Right kidney (tissue), 1 donor: ENCODE measurements around the gene ABHD11.
"Not testable (repeated sequence)": the region's sequence is repeated elsewhere in the genome, so short reads cannot be mapped to it uniquely, and the experiment has no call there.

ENCODE experiments used
- DNase-seq: peaks from one replicate; pipeline ENCODE4 v3.0.0-alpha.2; 2016

Gene ABHD11

DNA sequence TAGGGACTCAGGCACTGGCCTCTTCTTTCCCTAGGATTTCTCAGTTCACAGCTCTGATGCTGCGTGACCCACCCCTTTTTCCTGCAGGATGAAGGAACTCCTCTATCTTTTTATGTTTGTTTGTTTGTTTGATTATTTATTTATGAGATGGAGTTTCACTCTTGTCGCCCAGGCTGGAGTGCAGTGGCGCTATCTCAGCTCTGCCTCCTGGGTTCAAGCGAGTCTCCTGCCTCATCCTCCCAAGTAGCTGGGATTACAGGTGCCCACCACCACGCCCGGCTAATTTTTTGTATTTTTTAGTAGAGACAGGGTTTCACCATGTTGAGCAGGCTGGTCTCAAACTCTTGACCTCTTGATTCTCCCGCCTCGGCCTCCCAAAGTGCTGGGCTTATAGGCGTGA lies 18.2 kb downstream of the ABHD11 start:
- DNase-seq = not testable (repeated sequence)

DNA sequence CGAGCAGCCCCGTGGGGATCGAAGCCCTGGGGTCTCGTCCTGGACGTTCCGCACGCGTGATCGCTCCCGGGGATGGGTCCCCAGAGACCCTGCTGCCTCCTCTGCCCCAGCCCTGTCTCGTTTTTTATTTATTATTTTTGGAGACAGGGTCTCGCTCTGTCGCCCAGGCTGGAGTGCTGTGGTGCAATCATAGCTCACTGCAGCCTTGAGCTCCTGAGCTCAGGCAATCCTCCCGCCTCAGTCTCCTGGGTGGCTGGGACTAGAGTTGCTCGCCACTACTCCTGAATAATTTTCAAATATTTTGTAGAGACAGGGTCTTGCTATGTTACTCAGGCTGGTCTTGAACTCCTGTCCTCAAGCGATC lies 18.8 kb downstream of the ABHD11 start:
- peak; percentile 64 for DNase-seq

DNA sequence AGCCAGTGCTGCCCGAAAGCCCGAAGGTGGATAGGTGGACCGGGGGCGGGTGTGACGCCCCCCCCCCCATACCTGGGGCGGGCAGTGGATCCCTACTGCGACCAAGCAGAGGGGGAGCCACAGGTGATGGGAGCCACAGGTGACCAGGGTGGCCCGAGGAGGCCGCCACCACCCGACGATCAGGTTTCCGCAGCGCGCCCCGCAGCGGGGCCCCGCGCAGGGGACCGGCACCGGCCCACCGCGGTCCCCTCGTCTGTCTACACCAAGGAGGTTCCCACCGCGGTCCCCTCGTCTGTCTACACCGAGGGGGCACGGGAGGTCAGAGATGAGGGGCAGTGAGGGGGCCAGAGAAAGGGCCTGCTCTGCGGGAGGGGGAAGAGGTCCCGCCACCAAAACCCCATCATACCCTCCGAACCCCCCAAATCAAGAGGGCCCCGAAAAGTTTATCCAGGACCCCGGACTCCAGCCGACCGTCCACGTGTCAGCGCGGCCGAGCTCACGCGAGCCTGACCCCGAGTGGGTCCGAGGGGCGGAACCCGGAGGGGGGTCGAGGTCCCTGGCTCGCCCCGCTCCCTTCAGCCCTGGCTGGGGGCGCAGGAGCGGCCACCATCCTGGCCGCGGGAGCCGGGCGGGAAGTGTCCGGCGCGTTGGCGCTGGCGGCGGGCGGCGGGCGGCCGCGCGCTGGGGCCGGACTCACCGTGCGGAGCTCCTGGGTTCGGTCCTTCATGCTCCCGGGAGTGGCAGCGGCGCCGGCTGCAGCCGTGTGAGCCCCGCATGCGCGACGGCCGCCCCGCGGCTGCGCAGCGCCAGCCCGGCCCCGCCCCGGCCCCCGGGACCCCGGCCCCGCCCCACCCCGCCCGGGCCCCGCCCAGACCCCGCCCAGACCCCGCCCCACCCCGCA lies 19.4 kb downstream of the ABHD11 start, which contains the start of gene STX1A:
Gene STX1A (minus strand): TSS at position 765 of the 901 bp plus-strand sequence. CDS start 38 bp downstream, at position 727.
- DNase-seq = no peak

DNA sequence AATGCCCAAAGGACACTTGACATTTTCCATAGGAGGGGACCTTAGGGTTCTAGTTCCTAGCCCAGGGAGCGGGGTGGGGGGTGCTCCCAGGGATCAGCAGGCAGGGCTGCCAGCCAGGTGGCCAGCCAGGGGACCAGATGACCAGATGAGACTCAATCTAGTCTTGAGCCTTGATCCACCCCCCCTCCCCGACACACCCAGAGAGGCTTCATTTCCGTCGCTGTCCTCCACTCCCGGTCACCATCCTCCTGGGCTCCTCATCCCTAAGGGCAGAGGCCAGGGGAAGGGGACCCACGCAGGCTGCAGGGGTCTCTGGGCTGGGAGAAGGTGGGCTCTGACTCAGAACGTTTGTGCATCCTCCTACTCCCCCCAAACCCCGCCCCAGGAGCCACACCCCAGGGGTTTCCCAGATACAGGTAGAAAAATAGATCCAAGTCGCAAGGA lies 20.1 kb downstream of the ABHD11 start:
- no peak for DNase-seq

DNA sequence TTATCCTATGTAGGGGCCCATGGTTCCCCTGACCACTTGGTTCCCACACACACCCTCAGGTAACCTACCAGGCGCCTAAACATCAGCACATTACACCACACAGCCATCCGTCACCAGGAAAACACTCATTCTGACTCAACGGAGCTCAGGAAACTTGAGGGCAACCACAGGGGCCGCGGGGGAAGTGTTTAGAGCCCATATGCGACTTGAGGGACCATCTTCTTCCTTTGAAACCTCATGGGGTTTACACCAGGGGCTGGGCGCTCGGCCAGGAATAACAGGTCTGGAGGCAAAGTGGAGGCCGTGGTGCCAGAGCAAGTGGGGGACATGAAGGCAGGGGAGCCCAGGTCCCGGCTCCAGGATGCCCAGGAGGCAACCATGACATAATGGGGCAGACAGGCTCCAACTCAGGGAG lies 20.6 kb downstream of the ABHD11 start:
- DNase-seq = no peak

DNA sequence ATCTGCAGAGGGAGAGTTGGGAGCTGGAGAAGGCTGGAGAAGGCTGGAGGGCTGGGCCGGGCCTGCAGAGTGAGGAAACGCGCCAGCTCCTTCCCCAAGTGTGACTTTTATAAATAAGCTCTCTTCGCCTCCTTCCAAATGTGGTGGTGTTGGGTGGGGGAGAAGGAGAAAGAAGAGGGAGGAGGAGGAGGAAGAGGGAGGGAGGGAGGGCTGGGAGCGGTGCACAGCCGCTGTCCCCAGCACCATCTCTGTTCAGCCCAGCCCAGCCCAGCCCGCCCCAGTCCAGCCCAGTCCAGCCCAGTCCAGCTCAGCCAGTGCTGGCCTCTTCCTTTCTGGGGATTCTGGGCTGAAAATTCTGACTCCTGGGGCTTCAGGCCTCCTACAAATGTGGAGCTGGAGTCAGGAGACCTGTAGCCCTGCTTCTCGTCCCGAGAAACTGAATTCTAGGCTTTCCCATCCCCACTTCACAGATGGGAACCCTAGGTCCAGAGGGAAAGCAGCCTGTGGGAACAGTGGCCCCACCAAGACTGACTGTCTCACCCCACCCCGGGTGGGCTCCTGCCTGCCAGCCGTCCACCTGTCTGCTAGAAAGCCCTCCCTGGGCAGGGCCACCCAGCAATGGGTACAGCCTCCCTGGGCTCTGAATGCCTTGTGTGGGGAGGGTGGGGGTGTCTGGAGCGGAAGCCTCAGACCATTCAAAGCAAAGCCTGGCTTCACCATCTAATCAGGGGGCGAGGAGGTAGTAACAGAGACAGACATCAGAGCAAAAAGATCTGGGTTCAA lies 21.4 kb downstream of the ABHD11 start:
- DNase-seq = no peak

DNA sequence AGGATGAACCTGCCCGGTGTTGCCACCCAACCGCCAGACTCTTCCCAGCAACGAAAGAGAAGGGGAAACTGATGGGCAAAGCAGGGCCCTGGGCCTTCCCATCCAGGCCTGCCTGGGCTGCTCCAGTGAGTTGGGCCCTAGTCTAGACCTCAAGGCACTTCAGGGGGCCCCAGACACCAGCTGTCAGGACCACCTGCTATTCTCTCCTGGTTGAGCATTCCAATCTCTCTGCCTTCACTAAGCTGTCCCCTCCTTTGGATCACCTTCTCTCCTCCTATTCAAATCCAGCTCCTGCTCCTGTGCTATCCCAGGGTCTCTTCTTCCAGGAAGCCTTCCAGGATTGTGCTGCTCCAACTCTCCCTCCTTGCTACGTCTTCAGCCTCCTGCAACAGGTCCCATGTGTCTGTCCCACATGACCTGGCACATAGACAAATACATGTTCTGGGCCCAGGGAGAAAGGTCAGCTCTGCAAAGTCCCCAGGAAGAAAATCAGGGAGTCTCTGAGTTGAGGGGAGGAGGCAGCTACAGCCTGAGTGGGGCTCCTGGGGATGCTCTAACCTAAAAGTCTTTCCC lies 22.2 kb downstream of the ABHD11 start:
- DNase-seq = no peak

DNA sequence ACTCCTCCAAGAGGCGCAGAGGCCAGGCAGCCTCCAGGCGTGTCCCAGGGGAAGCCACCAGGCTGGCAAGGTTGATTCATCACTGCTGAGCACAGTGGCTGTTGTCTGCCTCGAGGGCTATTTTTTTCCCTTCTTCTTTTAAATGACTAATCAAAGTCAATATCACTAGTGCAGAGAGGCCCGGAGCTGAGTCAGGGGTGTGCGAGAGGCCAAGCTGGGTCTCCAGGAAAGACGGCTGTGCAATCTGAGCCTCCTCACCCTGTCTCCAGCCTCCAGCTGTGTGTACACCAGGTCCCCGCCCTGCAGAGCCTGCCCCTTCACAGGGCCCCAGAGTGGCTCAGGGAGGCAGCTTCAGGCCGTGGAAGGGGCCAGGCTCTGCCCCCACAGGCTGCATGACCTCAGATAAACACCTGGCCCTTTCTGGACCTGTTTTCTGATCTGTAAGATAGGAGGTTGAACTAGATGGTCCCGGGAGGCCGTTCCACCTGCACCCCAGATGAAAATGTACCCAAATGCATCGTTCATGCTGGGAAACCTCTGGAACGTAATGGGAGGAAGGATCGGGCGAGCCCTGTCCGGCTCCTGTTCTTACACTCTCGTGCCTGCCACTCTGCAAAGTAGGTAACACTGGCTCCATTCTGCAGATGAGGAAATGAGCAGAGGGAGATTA lies 22.8 kb downstream of the ABHD11 start:
- peak; percentile 49 for DNase-seq

DNA sequence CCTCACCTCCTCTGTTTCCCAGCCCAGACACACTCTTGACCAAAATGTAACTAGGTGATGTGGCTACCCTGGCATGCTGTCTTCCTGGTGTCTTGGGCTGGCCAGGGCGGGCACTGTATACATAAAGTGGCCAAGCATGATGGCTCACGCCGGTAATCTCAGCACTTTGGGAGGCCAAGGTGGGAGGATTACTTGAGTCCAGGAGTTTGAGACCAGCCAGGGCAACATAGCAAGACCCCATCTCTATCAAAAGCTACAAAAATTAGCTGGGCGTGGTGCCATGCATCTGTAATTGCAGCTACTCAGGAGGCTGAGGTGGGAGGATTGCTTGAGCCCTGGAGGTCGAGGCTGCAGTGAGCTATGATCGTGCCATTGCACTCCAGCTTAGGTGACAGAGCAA lies 25.3 kb downstream of the ABHD11 start:
- DNase-seq = not testable (repeated sequence)

DNA sequence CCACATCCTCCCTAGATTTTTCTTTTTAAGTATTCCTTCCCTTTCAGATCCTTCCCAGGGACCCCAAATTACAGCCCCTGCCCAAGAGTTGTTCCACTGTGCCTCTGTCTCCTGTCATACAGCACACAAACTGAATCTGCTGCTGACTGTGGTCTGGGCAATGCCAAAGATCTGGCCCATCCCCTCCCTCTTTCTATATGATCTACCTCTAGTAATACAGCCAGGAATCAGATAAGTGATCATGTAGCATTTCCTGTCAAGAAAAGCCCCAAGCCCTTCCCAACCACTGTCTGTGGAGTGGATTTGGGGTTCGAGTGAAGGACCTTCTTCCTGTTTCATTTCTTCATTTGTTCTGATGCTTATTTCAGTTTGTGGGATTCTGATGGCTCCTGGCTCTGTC lies 25.8 kb downstream of the ABHD11 start:
- no peak for DNase-seq

DNA sequence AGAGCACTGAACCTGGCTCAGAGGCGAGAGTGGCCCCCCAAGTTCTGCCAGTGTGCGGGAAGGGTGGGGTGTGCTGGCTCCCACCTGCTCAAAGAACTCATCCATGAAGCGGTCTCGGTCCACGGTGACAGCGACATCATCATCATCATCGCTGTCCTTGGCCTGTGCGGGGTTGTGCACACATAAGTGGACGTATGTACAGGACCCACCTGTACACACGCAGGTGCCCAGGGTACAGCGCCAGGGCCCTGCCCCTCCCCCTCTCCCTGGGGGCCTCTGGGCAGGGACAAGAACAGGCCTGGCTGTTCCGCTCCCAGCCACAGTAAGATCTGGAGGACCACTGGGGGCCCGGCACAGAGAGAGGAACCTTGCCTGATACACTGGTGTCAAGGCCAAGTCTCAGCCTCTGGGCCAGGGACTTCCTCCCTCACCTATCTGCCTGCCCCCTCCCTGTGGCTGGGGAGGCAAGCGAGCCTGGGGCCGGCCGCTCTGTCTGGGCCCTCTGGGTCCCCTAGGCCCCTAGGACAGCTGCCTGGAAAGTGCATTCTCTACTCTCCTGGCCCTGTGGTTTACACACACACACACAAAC lies 29.5 kb downstream of the ABHD11 start:
- DNase-seq = no peak

DNA sequence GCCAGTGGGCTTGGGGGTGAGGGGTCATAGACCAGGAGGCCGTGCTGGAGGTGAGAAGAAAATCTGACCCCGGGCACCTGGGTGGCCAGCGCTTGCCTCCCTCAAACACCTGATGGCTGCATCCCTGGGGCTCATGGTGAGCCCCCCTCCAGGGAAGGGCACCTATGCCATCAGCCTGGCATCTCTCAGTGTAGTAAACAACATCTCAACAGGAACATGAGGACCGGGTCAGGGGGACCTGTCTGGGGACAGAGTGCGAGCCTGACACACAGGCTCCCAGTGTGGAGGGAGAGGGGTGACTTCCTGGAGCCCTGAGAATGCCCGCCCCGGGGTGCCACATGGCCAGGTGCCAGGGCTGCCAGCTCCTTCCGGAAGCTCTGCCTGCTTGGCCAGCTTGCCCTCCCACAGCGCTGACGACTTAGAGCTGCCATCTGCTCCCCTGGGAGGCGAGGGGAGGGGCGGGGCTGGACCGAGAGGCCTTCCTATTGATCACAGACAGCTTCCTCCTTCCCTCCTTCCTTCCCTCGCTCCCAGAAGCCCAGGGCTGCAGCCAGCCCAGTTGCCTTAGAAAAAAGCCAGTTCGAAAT lies 31.5 kb downstream of the ABHD11 start:
- DNase-seq = no peak

DNA sequence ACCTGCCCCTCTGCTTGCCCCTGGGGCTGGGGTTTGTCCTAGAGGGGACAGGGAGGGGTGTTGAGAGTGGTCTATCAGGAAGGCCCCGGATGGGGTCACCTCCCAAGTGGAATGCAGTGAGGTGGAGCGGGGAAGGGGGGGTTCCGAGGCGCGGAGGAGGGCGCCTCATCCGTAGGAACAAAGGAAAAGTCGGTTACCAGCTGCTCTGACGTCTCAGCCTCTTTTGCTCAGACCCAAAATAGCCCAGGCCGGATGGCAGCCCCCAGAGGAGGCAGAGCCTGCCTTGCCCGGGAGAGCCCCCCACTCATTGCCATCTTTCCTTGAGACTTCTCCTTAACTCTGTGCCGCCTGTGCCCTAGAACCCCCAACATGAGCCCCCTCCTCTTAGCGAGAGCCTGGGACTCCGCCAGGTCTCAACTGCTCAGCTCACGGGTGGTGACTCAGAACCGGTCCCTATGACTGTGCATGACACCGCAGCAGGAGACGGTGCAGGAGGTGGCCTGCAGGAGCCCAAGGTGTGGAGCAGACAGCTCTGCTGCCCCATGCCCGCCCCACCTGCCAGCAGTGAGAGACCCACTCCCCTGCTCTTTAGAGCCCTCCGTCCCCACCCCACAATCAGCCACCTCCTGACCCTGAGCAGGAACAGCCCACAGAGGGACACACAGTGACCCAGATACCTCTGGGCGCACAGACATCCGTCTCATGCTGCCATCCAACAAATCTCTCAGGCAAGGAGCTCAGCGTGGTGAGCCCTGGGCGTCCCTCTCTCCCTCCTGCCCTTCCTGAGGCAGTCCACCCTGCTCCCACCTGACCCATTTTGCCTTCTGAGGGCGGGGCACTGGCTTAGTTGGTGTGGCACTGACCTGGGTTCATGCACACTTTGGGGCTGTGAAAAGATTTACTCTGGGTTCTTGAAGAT lies 32.2 kb downstream of the ABHD11 start:
- DNase-seq = no peak

DNA sequence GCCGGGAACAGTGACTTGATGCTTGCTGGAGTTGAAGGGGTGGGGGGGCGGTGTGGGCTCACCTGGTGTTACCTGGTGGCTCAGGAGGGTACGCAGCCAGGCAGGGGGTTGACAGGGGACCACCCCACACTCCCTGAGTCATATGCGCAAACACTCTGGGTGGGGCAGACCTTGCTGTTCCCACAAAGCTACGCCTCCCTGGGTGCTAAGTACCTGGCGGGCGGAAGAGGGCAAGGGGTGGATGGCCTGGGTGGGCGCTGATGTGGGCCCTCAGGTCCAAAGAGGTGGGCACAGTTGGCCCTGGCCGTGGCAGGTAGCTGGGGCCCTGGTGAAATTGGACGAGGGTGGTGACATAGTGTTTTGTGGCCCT lies 33.1 kb downstream of the ABHD11 start:
- no peak for DNase-seq

DNA sequence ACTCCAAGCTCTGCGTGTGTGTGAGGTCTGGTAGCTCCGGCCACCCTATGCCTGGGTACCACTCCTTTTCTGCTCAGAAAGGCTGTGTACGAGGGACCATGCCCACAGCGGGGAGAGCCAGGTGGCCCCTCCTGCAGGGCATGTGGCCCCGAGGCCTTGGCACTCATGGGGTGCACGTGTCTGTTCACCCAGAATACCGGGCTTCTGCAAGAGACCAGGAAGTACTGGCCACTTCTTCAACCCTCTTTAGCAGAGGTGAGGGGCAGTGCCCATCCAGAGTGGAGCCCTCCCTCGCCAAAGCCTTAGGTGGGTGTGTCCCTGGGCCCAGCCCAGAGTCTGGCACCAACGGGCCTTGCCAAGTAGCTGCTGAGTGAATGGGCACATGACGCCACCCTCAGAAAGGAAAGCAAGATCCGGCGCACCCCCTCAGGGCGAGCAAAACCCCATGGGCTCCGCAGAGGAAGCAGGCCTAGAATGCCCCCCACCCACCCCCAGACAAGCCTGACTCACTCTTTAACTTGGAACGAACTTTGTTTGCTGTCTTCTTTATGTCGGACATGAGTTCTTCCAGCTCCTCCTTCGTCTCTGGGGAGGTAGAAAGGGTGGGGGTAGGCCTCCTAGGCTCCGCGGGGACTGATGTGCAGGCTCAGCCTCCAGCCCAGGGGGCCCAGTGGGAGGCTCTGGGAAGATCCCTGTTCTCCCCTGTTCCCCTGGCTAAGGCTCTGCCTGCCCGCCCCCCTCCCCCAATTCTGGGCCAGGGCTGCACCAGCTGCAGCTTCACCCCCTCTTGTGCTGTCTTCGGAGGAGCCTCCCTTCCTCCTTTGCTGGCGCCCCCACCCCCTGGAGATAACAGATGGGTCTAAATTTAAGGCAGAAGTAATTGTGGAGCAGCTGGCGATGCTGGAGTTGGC lies 33.7 kb downstream of the ABHD11 start:
- DNase-seq = no peak

DNA sequence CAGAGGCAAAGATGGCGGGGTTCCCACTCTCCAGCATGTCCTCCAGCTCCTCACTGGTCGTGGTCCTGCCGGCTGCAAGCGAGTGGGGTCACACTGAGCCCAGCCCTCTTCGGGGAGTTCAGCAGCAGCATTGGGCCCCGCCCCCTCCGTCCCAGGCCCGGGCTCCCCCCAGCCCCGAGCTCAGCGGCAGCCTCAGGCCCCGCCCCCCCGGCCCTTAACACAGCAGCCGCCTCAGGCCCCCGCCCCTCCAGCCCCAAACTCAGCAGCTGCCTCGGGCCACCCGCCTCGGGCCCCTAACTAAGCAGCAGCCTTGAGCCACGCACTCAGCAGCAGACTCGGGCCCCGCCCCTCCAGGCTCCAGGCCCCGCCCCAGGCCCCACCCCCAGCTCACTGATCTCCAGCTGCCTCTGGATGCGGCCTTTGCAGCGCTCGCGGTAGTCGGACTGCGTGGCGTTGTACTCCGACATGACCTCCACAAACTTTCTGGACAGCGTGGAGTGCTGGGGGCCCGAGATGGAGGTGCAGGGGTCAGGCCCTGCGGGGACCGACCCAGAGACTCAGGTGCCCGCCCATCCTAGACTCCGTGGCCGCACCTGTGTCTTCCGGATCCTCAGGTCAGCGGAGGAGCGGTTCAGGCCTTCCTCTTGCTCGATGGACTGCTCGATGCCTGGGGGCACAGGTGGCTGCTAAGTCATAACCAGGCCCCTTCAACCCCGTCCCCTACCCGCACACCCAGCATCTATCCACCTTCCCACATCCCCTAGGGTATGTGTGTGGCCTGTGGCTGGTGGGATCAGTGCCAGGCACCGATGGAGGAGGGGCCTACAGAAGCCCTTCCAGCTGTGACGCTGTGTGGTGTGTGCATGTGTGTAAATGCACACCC lies 34.6 kb downstream of the ABHD11 start:
- DNase-seq = peak; percentile 53

DNA sequence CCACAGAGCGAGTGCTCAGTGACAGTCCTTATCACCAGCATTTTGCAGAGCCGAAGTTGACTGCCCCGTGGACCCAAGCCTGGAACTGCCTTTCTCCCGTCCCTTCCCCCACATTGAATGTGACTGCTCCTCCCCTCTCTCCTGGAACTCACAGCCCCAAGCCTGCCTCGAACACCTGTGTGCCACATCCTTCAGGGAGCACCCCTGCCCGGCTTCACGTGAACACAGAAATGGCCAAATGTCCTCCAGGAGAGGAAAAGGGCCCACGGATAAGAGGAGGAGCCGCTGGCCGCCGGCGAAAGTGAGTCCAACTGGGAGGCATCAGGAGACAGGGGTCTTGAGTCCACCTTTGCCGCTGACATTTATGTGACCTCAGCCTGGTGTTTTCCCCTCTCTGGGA lies 35.4 kb downstream of the ABHD11 start:
- DNase-seq = no peak

DNA sequence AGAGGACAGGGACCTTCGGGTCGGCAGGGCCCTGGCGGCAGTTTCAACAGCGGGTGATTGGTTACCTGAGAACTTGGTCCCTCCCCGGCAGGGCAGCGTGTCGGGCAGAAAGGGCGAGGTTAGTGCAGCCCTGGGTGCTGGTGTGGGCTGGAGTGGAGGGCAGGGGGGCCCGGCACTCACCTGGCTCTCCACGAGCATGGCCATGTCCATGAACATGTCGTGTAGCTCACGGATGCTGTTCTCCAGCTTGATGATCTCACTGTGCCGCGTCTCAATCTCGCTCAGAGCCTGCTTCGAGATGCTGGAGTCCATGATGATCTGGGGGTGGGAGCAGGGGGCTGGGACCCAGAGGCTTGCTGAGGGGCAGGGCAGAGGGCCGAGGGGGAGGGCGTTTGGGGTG lies 35.9 kb downstream of the ABHD11 start:
- no peak for DNase-seq
